ENCODE results near the gene NFIB.

Gene NFIB

DNA sequence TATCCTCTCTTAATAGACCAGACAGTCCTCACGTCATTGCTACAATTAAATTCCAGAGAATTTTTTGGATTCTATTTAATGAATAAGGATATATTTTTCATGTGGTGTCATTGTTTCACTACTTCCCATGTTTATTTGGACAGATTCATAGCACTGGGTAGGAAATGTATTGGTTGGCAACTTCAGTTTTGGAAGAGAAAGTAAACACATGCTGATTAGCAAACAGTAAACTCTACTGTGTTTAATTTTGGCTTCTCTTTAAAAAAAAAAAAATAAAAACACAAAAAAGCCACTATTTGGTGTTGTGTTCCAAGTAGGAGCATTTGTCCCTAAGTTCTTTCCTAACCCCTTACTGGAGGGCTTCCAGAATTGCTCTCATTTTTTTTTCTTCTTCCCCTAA lies 77.3 kb downstream of the NFIB start:
- DNase-seq = no peak

DNA sequence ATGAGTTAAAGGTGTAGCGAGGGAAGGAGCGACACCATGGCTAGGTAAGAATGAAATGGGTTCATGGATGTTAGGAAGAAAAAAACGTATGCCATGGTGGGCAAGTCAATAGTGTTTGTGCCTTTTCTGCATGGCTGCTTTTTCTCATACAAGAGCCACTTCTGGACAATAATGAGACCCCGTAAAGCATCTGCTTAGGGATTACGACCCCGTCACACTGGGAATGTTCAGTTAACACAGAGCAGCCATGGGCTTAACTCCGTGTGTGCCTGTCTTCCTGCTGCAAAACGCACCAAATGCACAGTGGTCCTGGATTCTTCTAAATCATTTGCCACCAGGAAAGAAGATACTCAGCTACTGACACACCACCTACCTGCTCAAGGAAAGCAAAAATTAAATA lies 81.8 kb downstream of the NFIB start:
- DNase-seq = peak; percentile 64

DNA sequence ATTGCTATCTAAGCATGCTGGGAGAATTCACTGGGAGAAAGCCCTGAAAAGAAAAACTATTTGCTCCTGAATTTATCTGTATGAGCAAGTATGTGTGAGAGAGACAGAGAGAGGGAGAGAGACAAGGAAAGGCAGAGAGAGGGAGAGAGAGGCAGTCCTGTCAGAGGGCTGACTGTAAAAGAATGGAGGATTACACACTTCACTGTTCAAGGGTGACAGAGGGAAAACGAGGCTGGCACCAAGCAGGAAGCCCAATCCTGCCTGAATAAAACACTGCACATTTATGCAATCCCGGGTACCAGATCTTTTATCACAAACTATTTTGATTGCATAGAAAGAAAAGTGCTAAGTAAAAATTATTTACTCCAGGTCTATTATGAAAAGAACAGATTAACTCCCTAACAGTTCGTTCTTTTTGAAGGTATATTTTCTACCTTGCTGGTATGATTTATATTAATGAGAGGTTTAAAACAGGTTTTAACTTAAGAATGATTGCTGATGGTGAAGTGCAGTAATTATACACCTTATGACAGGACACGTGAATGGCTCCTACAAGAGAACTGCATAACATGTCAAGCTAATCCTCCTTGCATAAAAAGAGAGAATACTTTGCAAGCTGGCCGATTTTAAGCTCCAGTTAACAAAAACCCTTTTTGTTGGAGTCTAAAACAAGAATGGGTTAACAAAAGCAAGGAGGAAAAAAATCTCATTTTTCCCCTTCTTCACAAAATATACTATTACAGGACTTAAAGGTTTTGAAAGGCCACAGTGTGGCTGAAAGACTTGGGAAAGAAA lies 82.5 kb downstream of the NFIB start:
- peak; percentile 49 for DNase-seq

DNA sequence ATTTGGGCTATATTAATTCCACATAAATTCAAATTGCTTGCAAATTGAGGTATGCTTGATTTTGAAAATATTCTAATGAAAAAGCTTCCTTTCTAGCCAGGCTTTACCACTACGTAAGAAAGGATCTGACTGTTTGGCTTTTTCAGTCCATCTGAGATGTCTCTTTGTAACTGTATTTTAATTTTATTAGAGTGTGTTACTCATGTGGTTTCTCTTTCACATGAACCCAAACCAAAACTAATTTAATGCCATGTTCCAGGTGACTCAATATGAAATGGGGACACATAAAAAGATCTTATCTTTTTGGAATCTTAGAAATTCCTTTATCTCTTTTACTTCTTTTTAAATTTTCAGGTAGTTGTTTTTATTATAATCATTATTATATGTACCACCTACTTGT lies 85.3 kb downstream of the NFIB start:
- DNase-seq = no peak

DNA sequence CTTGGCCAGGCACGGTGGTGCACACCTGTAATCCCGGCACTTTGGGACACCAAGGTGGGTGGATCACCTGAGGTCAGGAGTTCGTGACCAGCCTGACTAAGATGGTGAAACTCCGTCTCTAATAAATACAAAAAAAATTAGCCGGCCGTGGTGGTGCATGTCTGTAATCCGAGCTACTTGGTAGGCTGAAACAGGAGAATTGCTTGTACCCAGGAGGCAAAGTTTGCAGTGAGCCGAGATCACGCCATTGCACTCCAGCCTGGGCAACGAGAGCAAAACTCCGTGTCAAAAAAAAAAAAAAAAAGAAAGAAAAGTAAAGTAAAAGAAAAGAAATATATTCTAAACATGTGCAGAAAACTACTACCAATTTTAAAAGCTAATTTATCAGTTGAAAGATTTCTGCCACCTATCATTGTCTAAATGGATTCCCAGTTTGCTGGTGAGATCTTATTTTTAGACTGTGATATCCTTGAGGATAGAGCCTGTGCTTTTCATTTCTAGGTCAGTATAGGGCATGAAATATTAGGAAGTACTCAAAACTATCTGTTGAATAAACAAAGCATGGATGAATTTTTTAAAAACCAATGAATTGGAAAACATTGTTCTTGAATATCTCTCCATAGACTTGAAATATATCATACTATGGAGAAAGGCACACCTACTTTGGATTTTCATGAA lies 86.9 kb downstream of the NFIB start:
- DNase-seq = no peak

DNA sequence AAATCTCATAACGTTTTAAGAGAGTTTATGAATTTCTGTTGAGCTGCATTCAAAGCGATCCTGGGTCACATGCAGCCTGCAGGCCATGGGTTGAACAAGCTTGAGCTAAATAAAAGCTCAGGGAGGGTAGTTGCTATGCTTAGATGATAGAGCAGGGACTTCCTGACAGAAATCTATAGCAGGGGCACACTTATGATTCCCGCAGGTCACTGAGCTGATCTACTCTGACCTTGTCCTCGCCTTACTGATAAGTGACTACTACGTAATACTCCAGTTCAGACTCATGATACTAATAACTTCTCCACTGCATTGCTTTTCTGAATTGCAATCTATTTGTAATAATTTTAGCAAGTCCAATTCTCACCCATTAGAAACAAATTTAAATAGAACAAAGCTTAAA lies 90.9 kb downstream of the NFIB start:
- DNase-seq = no peak

DNA sequence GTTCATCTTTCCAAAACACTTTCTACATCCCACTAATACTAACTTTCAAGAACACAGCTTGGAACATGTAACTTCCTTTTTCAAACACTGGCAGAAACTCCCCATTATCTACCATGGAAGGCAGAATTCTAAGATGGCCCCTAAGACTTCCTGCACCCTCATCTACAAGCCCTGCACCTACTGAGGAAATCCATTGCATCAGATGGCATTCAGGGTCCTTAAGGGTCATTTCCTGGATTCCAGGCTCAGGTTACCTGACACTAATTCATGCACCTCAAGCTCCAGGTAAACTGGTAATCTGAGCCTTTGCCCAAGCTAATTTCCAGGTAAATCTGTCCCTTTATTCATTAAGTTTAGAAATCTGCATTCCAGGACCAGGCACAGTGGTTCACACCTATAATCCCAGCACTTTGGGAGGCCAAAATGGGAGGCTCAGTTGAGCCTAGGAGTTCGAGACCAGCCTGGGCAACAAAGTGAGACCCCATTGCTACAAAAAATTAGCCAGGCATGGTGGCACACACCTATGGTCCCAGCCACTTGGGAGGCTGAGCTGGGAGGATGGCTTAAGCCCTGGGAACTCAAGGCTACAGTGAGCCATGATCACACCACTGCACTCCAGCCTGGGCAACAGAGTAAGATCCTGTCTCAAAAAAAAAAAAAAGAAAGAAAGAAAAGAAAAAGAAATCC lies 91.6 kb downstream of the NFIB start:
- peak; percentile 30 for DNase-seq

DNA sequence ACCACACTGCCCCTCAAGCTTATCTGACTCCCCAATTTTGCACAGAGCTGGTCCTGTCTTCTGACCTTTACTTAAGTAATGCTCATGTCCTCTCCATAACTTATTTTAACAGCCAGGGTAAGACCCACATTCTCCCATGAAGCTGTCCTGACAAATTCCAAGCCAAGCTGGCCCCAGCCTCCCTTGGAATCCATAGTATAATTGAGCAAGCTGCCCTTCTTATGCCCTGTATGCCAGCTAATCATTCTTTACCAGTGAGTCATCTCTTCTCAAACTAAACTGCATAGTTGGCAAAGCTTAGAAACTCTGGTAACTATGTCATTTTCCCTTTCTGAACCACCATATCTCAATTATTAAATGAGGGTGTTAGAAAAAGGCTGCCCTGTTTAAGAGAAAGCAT lies 92.4 kb downstream of the NFIB start:
- no peak for DNase-seq

DNA sequence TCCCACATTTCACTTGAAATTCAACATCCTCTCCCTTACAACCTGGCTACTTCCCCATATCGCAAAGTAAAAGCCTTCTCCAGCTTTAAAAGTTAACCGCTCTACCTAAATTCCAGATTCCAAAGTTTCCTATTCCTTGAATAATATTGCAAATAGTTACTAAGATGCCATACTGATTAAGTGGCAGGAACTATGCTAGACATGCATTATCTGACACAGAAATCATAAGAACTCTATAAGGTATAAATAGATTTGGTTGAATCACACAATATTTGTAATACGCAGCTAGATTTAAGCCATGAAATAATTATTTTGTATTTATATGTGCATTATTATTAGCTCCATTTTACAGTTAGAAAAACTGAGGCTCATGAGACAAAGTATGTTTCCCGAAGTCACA lies 92.8 kb downstream of the NFIB start:
- DNase-seq = no peak

DNA sequence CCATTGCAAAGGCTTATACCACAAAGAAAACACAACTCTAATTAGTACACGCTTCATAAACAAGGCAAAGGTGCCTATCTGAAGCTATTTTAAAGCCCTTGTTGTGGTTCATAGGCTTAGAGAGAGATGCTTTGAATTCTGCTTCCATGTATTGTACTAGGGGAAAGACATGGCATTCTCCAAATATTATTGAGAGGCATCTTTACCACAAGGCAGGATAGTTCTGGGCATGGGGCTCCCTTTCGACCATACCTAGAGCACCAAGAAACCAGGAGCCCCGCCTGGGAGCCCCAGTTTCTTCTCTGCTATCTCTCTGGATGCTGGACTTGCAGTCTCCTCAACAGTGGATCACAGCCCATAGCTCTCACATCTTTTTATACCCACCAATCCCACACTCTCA lies 93.7 kb downstream of the NFIB start:
- no peak for DNase-seq

DNA sequence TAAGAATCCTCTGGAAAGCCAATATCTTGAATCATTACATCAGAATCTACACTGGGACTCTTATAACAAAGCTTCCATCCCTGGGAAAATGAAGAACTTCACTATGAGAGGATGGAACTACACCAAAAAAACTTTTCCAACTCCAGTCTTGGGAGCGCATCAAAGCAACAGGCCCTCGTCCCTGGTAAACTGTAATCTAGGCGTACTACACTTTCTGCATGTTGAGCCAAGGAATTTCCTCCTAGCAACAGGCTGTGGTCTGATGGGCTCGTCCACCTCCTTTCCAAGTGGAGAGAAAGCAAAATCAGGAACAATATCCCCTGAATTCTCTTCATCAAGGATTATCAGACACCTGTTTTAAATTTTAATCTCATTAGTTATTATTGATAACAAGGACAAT lies 94.1 kb downstream of the NFIB start:
- no peak for DNase-seq

DNA sequence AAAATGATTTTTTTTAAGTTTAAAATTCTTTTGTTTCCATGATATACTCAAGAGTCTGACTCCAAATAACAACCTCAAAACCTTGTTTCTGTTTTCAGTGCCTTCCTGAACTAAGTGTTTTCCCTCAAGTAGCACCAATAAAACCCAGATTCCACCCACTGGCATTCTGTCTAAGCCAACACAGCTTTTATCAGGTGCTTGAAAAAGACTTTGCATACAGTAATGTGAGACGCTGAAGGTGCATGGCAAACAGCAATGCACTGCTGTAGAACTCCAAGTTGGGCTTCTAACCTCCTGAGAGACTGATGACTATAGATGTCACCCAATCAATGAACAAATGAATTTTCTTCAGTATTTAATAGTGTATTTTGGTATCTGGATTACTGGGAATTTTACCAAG lies 95.7 kb downstream of the NFIB start:
- peak; percentile 96 for DNase-seq

DNA sequence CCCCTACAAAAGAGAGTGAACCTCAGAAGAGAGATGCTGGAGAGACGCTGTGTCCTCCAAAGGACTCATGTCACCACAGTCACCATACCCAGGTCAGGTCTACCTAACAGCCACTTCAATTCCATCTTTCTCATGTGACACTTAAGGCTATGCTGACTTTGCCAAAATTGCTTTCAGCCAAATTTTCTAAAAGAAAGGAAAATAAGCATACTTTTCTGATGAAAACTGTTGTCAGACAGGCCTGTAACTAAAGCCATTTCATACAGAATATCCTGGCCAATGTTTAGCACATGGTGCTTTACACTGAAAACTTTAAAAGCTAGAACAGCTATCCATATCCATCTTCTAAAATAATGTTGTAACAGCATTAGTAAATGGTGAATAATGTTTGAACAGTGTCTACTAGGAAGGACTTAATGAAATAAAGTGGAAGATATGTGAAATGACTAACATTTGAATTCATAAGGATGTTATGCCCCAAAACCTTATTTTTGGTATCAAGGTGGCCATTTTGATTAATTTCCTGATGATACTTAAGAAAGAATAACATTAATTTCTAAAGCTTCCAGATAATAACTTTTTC lies 97.2 kb downstream of the NFIB start:
- peak; percentile 56 for DNase-seq

DNA sequence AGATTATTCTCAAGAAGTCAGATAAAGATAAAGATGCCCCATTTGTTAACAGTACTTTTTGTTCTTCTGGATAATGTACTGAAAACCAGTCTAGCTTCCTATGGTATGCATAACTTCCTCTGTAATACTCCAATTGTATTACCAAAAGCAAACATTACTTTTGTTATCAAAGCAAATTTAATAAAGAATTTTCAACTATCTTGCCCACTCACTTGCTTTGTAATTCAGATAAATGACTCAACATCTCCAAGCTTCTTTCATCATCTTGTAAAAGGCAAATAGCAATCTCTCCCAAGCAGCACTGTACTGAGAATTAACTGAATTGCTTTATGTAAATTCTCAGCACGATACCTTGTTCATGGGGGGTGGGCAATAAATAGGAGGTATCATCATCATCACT lies 98.3 kb downstream of the NFIB start:
- DNase-seq = no peak

DNA sequence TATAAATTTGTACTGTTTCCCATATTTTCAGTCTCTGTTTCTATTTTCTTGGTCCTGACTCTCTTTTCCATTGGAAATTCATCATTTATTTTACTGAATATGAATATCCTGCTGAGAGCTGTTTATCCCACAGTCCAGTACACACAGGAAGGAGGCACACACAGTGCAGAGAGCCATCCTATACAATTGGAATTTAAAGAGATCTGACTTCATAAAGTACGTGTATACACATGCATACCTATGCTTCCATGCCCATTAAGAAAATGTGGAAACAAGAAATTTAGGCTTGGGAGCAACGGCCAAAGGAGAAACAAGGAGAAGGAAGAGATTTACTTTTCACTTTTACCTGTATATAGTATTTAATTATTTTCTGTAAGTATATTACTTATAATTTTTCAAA lies 99.2 kb downstream of the NFIB start:
- no peak for DNase-seq

DNA sequence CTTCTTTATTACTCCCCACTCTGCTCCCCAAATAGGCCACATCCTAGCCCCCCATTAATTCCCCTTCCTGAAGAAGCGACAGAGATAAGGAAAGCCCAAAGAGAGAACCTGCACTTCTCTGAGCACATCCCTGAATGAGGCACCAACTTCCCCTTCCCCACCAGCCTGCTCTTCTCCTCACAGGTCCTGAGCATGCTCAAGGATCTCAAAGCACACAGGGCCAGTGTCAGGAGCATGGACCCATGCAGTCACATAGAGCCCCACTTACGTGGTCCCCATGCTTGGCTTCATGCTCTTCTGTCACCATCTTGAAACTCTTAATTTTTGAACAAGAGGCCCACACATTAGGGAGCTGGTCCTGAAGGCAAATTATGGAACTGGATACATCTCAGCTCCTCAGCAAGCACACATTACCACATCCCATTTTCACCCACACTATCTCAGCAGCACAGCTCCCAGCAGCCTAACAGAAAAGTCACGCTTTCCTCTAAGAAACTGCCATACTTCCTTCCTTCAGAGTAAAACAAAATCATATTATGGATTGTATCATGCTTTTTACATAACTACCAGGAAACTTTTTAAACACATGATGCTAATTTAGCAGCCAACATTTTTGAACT lies 99.8 kb downstream of the NFIB start:
- DNase-seq = no peak

DNA sequence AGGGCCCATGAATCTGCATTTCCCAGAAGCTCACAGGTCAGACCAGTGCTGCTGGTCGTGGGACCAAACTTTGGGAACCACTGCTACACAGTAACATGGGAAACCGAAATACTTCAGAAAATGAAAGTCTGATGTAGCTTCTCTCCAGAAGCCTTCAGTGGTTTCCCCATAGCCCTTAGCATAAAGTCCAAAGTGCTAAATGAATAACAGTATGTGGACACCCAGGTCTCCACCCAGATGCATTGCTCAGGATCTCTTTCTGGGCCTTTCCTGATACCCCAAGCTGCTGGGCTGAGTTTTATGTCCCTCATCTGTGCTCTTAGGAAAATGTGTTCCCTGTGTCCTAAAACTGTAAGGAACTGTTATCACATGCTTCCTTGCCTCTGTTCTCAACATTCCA lies 100.4 kb downstream of the NFIB start:
- DNase-seq = no peak

DNA sequence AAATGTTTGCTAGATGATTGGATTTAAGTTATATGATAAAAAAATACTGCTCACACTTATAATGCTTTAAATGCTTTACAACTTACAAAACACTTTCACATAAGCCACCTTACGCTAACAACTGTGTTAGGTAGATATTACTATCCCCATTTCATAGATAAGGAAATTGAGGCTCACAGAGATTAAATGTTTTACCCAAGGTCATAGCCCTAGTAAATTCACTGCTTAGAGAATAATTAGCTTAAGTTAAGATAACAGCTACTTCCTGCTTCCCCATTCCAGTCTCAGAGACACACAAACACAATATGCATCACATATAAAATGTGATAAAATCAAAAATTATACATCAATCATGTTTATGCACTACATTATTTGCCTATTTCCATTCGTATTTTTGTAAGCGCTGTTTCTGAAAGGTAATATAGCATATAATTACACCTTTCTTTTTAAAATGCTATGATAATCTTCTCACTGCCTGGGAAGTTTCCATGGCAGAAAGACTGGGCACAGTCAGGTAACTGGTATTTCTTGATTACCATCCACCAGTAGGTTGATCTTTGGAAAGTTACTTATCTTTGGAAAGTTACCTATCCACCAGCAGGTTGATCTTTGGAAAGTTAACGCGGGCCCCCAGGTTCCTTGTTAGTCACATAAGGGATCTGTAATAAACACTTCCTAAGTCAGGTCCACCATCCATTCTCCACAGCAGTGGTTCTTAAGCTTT lies 101.1 kb downstream of the NFIB start:
- no peak for DNase-seq

DNA sequence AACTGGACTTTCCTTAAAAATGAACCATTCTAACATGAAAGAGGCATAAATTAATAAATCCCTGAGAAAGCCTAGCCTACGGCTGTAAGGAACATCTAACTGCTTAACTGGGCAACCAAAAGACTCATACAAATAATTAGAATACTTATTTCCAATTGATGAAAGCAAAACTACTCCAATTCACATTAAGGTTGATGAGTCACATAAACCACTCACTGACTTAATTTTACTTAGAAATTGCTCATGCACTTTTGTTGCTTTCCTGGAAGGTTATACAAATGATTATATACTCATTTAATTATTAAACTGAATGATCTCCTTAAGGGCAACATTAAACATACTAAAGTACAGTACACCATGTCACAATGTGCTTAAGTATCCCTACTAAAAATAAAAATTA lies 101.9 kb downstream of the NFIB start:
- peak; percentile 20 for DNase-seq

DNA sequence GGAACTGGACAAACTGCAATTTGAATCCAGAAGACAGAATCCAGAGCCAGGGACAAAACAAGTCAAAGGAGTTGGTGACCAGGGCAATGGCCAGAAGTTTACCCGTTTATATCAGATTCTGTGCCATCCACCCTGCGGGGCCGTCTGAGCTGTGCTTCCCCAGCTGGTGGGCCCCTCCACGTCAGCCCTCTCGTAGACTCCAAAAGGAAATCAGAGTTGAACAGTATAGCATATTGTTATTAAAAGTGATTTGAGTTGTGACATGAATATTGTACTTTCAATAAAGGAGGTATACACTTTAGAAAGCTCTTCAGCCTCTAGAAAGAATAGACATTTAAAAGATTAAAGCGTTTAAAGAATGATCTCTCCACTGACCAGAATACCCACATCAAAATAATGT lies 102.4 kb downstream of the NFIB start:
- DNase-seq = no peak

DNA sequence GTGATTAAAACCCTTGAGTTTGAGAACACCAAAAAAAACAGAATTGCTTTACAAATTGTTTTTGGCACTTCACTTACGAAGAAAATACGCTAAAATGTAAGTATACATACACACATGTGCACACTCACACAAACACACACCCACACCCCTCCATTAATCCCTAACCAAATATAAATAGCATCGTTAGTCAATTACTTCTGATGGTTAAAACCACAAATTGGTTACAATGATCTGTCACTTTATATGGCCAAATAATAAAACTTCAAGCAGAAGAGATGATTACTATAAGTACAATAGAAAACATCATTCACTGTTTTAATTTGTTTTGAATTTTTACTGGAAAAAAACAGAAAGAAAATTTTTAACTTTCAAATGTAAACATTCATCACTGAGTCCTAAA lies 103.5 kb downstream of the NFIB start:
- no peak for DNase-seq
